ENCODE data around the gene FHOD3. TPM values are rescaled to one million over a fixed set of nuclear protein-coding genes. Genes with fewer than 3 reads are reported as not detected.

Gene FHOD3
- total and polyA plus RNA-seq, 11 donors: 109 to 532 (median 262) TPM

GRCh38 chr18:36499938-36500337, 202.4 kb downstream of the FHOD3 start:
- H3K27me3 ChIP-seq: no peaks in the 10 kb centered on the region
- peaks cover 0 to 60% (median 8%) of the 10 kb centered on the region in 12 donors for H3K4me1 ChIP-seq
- no peak for TF ChIP-seq POLR2A (IDR thresholded peaks at IDR 0.05)
- TF ChIP-seq CTCF (IDR thresholded peaks at IDR 0.05): no peak
- peak in 3 of 4 donors; percentile 5 to 37 (median 23) for ATAC-seq
- no peak overlapping the region for H3K4me3 ChIP-seq
- no peaks in the 10 kb centered on the region for H3K9me3 ChIP-seq
- WGBS, 4 donors: 20 to 39% (median 24%) methylated on average over 3 of the region's 3 CpGs
- no peak for DNase-seq
- peak overlapping the region in 8 of 12 donors; percentile 3 to 55 (median 22) for H3K27ac ChIP-seq
- peaks cover 0 to 9% (median 0%) of the 10 kb centered on the region in 9 donors for H3K36me3 ChIP-seq
- intact Hi-C loops (cut with DNase I): loop anchor here in 1 of 10 donors (10.0 kb wide), 2 partner anchors 55 to 65 kb away; no protein-coding TSS in a partner anchor

DNA sequence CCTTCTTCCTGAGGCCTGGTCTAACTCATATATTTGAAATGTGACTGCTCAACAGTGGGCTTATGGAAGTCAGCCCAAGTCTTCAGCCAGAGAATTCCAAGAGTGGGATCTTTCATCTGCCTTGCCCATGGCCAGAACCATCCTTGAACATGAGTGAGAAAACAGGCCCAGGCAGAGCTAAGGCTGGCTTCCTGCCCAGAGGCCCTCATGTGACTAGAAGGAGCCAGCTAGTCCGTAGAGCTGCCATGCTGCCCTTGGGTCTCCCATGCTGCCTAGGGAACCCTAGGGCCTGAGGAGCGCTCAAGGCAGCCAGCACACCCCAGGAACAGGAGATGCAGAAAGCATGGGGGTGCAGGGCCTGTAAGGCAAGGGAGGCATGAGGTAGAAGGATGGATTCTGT, 203.6 kb downstream of the FHOD3 start:
- intact Hi-C loops (cut with DNase I): loop anchor here in 1 of 10 donors (10.0 kb wide), 2 partner anchors 56 to 64 kb away; no protein-coding TSS in a partner anchor
- no peaks in the 10 kb centered on the region for H3K9me3 ChIP-seq
- H3K4me3 ChIP-seq: no peak overlapping the region
- no peaks in the 10 kb centered on the region for H3K27me3 ChIP-seq
- H3K27ac ChIP-seq: peak overlapping the region in 2 of 12 donors; percentile 20 to 31
- H3K36me3 ChIP-seq: peaks cover 0 to 19% (median 0%) of the 10 kb centered on the region in 9 donors
- ATAC-seq: peak in 3 of 4 donors; percentile 53 to 81 (median 80)
- H3K4me1 ChIP-seq: peaks cover 0 to 49% (median 8%) of the 10 kb centered on the region in 12 donors
- WGBS, 4 donors: 53 to 67% (median 63%) methylated on average over 2 of the region's 2 CpGs
- TF ChIP-seq POLR2A (IDR thresholded peaks at IDR 0.05) (no peak), CTCF (IDR thresholded peaks at IDR 0.05) (no peak)
- DNase-seq: peak in 4 of 5 donors; percentile 43 to 70 (median 56)

DNA sequence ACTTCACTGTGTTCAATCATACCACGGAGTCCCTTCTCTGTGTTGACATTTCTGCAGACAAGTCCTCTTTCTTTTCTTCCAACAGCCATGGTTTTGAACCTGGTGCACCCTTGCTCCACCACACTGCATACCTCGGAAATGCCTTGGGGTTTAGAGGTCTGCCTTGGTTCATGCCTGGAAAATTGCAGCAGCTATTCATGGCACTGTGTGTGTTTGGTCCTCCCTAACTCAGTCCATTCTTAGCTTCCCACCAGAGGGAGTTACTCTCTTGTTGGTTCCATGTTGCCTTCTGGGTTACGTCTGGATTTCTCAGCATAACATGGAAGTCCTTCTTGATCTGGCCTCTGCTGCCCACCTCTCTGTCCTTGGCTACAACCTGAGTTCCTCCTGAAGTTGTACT, 206.0 kb downstream of the FHOD3 start:
- no peaks in the 10 kb centered on the region for H3K27me3 ChIP-seq
- intact Hi-C loops (cut with DNase I): loop anchor here in 1 of 10 donors (10.0 kb wide), 2 partner anchors 59 to 61 kb away; no protein-coding TSS in a partner anchor
- peaks cover 0 to 29% (median 4%) of the 10 kb centered on the region in 12 donors for H3K4me1 ChIP-seq
- H3K4me3 ChIP-seq: no peak overlapping the region
- no peak for TF ChIP-seq POLR2A (IDR thresholded peaks at IDR 0.05)
- TF ChIP-seq CTCF (IDR thresholded peaks at IDR 0.05): no peak
- 63 to 72% (median 68%) methylated on average over 3 of the region's 3 CpGs for WGBS, 4 donors
- peaks cover 0 to 19% (median 0%) of the 10 kb centered on the region in 9 donors for H3K36me3 ChIP-seq
- no peak for DNase-seq
- no peak overlapping the region for H3K27ac ChIP-seq
- no peaks in the 10 kb centered on the region for H3K9me3 ChIP-seq
- no peak for ATAC-seq

GRCh38 chr18:36504928-36505327, 207.4 kb downstream of the FHOD3 start:
- H3K9me3 ChIP-seq: no peaks in the 10 kb centered on the region
- H3K4me3 ChIP-seq: no peak overlapping the region
- H3K4me1 ChIP-seq: peaks cover 0 to 17% (median 2%) of the 10 kb centered on the region in 12 donors
- H3K27ac ChIP-seq: no peak overlapping the region
- WGBS, 4 donors: 78 to 88% (median 85%) methylated on average over 2 of the region's 2 CpGs
- intact Hi-C loops (cut with DNase I): loop anchor here in 1 of 10 donors (10.0 kb wide), 2 partner anchors 60 kb away; no protein-coding TSS in a partner anchor
- TF ChIP-seq CTCF (IDR thresholded peaks at IDR 0.05): no peak
- TF ChIP-seq POLR2A (IDR thresholded peaks at IDR 0.05): no peak
- no peaks in the 10 kb centered on the region for H3K27me3 ChIP-seq
- ATAC-seq (no peak), DNase-seq (no peak)
- peaks cover 0 to 19% (median 0%) of the 10 kb centered on the region in 9 donors for H3K36me3 ChIP-seq
